SIG-M5 treated with dmso at 0.1 percent for 504 hours (cell line): ENCODE data around the gene MAJIN.
"Not testable (repeated sequence)": the region's sequence is repeated elsewhere in the genome, so short reads cannot be mapped to it uniquely, and the experiment has no call there.

ENCODE experiments used
- DNase-seq: peaks from one replicate; lab custom pipeline; 2025; ENCODE audit not compliant: unreplicated experiment; lab: John Stamatoyannopoulos, UW

Gene MAJIN

DNA sequence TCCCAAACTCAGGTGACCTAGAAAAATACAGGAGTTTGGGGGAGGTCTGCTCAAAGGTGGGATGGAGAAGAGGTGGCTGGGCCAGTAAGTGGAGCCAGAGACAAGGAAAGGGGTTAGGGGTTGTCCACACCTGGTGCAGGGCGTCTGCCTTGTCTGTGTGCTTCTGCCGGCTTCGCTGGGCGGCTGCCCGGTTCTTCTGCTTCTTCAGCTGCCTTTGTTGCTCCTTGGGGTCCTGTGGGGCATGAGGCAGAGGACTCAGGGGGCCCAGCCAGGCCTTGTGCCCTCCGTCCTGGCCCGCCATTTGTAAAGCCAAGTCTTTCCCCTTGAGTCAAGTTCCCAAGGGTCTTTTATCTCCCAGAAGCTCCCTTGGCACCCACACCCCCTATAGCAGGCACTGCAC is 22.4 kb upstream of the MAJIN start:
- DNase-seq = no peak

DNA sequence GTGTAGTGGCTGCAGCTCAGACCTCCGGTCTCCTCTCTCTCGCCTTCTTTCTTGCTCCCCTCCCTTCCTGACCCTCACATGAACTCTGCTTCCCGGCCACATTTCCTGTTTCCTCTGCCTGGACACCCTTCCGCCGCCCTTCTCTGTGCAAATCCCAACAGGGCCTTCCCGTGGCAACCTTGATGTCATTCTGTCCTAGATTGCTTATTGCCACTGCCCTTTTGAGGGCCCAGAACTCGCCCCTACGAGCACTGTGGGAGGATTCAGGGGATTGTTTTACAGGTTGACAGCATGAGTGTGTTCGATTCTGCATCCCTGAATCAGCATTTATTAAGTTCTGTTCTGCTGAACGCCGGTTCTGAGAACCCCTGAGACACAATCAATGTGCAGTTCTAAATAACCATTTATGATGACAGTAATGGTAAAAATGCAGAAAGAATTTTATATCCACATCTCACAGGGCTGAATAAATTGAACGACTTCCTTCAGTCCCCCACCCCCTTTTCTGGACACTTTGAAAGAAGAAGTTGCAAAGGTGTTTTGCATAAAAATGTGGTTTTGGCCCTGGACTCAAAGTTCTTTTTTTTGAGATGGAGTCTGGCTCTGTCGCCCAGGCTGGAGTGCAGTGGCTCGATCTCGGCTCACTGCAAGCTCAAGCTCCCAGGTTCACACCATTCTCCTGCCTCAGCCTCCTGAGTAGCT is 18.5 kb upstream of the MAJIN start:
- no peak for DNase-seq

DNA sequence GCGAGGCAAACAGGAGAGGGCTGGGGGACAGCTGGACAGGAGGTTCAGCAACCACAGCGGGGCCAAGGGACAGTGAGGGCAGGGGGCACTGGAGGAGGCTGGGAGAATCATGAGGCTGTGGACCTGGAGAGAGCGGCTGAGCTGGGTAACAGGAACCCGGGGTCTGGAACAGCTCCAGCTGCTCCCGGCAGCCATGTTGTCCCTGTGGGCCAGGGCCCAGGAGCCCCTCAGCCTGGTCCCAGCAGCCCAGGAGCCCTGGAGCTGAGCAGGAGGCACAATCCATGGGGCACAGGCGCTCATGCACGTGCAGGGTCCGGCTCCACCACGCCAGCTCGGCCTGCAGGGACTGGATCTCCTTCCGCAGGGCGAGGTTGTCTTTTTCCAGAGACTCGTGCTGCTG is 17.5 kb upstream of the MAJIN start:
- no peak for DNase-seq

DNA sequence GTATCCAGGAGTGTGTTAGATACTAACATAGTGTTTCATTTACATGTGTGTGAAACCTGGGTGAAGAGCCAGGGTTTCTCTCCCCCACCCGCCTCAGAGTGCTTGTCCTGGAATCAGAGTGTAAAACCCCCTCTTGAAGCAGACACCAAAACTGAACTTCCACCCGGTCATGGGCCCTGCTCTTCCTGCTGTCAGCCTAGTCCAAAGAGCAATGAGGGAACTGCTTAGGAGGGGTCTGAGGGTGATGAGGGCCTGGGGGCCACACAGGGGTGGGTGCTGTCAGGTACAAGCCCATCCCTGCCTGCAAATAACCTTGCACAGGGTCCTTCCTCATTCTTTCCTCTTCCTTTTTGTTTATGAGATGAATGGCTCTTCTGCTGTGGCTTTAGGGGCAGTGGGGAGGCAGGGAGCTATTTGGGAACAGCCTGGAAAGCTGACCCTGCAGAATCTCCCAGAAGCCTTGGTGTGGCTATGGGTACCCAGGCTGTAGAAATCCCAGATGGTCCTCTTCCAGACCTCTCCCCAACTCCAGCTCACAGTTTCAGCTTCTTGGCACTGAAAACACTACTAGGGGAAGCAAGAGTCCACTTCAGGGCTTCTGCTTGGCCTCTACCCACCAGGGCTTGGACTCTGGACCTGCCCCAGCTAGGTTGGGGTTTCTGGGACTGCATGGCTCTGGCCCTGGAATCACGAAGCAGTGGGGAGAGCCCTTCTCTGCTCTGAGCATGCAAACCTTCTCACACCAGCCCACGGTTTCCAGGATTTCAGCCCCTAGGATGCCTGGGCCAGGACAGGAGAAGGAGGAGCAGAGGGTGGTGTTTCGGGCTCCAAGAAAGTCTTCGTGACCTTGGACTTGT is 16.3 kb upstream of the MAJIN start:
- no peak for DNase-seq

DNA sequence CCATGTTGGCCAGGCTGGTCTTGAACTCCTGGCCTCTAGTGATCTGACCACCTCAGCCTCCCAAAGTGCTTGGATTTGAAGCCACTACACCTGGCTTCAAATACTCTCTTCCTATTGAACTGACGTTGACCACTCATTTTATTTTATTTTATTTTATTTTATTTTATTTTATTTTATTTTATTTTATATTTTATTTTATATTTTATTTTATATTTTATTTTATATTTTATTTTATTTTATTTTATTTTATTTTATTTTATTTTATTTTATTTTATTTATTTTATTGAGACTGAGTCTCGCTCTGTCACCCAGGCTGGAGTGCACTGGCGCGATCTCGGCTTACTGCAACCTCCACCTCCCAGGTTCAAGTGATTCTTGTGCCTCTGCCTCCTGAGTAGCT is 11.4 kb upstream of the MAJIN start:
- not testable (repeated sequence) for DNase-seq

DNA sequence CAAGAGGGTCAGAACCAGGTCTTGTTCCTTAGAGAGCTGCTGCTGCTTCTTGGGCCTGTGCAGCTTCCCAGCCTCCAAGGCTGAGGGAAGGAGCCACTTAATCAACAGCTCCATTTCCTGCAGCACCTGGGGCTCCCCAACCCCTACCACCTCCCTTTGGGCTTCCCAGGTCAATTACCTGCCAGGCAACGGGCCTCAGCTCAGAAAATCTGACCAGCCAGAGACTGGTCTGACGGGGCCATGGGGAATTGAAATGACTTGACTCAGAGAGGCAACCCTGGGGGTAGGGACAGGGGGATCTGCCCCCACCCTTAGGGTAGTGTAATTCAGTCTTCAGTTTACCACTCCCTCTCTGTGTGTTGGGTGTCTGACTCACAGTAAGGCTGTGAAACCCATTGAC is 4.7 kb upstream of the MAJIN start:
- DNase-seq = no peak

DNA sequence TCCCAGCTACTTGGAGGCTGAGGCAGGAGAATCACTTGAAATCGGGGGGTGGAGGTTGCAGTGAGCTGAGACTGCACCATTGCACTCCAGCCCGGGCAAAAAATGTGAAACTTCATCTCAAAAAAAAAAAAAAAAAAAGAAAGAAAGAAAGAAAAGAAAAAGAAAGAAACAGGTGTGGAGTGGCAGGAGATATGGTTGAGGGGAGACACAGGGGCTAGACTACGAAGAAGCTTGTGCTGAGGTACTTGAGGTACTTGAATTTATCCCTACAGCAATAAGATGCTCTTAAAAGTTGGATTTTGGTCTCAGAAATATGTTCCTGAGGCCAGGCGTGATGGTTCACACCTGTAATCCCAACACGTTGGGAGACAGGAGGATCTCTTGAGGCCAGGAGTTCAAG is 2.2 kb upstream of the MAJIN start:
- DNase-seq = no peak

DNA sequence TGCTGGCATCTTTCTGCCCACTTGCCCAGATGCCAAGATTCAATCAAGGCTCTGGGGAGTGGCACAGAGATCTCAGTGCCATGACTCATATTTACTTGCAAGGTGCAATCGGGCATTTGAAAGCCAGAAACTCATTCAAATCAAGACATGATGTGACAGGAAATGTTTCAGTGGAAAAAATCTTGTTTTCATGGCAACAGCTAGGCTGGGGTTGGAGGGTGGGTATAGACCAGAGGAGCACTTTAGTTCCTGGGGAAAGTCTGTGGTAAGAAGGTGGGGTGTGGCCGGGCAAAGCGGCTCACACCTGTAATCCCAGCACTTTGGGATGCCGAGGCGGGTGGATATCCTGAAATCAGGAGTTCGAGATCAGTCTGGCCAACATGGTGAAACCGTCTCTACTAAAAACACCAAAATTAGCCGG is 1.2 kb downstream of the MAJIN start:
- no peak for DNase-seq

DNA sequence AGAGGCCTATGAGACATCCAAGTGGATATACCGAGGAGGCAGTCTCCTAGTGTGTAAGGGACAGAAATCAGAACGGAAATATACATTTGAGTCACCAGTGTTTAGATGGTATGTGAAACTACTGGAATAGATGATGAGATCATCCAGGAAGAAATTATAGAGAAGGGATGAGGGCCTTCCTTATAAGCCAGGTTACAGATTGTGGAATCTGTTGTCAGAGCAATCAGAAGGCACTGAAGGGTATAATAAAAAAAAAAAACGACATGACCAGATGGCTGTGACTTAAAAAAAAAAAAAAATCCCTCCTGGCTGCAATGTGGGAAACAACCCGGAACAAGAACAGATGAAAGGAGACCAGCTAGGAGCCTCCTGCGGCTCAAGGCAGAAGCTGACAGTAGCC is 2.7 kb downstream of the MAJIN start:
- DNase-seq = no peak

DNA sequence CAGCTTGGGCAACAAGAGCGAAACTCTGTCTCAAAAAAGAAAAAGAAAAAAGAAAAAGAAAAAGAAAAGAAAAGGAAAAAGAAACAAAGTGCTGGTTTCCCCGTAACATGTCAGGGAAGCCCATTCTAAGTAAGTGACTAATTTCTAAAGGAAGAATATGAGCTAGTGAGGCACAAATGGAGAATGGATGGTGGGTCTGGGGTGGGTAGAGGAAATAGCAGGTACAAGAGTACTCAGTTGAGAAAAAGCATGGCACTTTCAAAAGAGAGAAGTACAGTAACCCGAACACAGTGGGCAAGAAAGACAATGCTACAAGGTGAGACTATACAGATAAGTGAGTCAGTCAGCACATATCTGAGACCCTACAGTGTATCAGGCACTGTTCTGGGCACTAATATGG is 4.5 kb downstream of the MAJIN start:
- DNase-seq = no peak

DNA sequence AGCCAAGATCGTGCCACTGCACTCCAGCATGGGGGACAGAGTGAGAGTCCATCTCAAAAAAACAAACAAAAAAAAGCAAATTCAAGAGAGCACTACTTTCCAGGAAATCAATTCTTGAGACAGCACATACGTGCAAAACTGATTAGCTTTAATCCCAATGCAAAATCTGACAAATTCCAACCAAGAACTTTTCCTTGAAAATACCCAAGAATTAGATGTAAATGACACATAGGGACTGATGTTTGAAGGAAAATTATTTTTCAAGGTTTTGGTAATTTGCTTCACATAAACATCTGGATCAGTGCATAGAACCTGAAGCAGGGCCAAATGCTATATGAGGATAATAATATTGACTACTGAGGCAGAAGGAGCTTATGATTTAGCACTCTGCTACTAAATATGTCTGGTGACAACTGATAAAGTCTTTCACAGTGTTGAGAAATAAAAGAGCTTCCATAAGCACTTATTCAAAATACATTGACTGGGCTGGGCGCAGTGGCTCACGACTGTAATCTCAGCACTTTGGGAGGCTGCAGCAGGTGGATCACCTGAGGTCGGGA is 8.8 kb downstream of the MAJIN start:
- no peak for DNase-seq

DNA sequence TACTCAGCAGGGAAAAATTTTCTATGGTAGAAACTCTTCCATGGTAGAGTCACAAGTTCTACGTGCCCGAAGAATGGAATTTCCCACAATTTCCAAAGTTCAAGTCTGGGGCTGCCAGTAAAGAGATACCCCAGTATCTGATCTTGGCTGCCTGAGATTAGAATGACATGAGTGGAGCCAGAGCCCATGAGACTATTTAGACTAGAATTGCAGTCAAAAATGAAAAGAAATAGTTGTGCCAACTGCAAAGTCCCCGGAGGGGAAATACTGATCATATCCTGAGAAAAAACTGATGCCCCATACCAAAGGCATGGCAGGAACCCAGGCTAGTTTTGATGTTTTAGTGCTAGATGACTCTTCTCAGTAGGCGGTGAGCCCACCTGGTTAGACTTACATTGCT is 11.2 kb downstream of the MAJIN start:
- no peak for DNase-seq

DNA sequence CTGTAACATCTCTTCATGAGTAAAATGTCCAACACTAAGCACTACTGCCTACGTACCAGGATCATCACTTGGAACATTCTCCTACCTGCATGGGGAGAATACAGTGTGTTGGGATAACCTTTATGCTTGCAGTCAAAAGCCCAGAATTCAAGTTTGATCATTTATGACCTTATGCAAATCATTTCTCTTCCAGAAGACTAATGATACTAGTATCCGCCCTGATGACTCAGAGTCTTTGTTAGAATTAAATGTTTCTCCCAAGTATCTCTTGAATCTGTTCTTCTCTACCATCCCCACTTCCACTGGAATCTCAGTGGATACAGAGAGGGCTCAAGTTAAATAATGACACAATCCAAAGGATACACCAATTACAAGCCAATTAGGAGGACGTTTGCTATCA is 12.4 kb downstream of the MAJIN start:
- no peak for DNase-seq

DNA sequence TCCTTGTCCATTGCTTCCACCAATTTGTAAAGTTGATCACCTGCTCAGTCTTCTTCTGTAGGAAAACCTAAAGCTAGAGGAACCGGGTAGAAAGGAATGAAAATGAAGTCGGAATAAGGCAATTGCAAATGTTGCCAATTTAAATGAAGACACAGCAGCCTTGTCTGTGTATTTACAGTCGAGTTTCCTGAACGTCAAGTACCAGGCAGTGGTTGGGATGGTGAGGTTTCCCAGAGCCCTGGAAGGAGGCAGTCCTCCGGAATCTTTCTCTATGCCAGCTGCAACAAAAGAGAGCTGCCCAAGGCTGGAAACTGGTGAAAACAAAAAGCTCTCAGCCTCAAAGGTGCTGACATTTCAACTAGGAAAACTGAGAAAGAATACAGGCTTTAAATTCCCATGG is 17.7 kb downstream of the MAJIN start:
- DNase-seq = no peak

DNA sequence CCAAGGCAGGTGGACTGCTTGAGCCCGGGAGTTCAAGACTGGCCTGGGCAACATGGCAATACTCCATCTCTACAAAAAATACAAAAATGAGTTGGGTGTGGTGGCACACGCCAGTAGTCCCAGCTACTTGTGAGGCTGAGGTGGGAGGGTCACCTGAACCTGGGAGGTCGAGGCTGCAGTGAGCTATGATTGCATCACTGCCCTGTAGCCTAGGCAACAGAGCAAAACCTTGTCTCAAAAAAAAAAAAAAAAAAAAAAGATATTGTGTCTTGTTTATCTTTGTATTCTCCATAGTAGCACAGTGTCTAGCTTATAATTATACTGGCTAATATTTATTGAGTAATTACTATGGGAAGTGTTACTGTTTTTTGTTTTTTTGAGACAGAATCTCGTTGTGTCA is 20.4 kb downstream of the MAJIN start:
- no peak for DNase-seq

DNA sequence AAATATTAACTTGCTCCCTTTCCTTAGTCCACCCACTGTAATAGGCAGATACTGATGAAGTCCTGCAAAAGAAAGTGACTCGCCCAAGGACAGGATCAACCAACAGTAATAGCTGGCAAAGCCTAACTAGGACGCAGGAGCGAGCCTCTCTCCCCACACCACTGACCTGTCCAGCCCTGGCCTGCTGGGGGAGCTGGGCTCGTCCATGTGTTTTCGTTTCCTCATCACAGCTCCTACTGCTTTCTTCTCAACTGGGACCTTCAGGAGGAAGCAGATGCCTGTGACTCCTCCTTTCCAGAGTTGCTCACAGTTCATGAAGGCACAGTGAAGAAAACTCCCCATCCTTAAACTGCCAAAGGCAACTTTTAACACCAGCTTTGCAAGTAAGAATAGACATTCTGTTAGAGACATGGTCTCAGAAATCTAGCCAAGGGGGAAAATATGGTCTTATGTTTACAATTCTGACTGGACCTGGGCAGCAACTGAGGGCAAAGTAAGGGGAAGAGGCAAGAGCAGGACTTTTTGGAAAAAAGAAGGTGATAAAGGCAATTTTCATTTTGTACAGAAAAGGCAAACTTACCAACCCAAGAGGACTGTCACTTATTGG is 24.6 kb downstream of the MAJIN start:
- DNase-seq = no peak

DNA sequence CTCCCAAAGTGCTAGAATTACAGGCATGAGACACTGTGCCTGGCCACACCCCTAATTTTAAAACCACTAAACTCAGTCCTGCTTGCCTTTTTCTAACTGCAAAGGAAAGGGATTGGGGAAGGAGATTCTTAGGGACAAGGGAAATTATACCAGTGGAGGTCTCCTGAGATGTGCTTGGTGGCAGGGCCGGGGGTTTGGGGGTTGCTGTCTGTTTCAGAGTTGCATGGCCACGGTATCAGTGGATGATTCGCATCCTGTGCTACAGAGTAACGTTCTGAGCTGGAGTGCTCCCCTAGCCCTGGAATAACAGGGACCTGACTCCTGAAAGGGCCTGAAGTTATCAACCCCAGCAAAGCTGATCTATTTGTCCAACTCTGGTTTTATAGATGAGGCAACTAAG is 35.4 kb downstream of the MAJIN start:
- no peak for DNase-seq

DNA sequence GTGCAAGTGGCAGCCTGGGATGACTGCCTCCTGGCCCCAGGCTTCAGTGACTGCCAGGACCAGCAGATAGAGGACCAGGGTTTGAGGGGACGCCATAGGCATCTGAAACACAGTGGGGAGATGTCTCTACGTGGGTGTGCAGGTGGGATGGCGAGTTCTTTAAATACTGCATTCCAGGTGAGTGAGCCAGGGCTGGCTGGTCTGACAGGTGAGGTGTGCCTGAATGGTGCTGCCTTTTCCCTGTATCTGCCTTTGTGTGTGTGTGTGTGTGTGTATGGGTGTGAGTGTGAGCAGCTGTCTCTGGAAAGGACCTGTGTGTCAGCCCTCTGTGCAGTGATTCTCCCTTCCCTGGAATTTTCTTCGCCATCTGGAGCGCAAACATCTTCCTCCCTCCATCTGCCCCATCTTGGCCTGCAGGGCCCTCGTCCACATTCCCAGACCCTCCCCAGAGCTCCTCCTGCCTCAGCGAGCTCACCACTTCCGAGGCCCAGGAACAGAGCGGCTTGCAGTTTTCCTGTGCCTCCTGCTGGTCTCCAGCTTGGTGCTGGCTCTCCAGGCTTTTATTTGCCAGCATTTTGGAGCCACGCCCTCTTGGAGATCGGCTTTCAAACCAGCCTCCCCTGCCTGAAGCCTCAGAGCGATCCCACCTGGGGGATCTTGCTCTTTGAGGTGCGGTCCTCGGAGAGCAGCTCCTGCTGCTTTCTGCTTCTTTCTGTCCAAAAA is 36.4 kb downstream of the MAJIN start, which contains the start of gene GPHA2:
GPHA2 (minus strand) TSS at position 535 of the 723 bp plus-strand sequence; CDS start at position 102, 433 bp downstream.
- no peak for DNase-seq

DNA sequence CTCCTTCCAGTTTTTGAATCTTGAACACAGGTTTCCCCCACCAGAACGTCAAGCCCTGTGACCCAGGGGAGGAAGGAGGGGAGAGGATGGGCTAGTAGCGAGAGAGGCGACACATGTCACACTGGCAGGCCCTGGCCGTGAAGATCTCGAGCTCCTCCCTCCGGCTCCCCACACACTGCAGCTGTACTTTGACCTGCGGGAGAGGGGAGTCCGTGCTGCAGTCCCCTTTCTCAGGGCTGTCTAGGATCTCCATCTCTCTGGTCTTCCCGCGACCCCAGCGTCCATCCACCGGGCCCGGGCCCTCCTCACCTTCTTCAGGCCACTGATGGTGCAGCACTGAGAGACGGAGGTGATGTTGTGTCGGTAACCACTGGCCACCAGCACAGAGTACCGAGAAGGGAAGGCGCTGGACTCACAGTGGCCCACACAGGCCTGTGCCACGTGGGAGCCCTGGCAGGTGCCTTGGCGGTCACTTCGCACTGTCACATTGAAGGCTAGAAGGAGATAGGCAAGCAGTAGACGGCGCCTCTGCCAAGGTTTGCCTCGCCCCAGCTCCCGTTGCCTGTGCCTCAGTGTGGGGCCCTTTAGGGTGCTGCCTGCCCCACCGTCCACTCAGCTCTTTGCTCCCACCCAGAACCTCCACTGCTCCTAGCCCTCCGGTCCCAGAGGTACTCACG is 37.1 kb downstream of the MAJIN start:
- no peak for DNase-seq

DNA sequence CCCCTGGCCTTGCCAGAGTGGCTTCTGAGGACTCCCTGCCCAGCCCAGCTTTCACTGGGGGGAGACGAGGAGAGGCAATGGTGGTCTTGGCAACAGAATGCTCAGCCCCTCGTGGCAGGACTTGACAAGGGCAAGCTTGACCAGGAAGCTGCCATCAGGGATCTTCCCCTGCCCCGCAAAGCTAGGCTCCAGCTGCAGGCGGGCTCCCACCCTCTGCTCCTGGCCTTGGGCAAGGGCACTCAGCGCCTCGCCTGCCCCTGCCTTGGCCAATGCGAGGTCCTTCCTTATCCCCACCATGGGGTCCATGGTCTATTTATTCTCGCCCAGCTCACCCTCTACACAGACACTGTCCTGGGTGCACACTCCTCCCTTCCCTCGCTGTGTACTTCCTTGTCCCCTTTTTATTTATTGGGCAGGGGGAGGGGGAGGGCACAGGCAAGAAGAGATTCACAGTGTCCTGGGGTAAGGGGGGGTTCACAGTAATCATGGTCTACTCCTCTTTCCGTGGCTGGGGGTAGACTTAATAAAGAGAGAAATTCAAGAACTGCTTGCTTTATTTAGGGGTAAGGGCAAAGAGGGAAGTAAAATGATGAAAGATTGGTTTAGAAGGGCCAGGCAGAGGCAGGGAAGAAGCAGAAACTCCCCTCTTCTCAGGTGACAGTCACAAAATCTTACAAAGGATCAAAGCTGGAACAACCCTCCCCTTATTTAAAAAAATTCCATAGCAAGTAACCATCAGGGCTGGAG is 37.8 kb downstream of the MAJIN start:
- DNase-seq = no peak
